HS-5 (cell line): ENCODE data around the gene NQO1.
"Not testable (repeated sequence)": the region's sequence is repeated elsewhere in the genome, so short reads cannot be mapped to it uniquely, and the experiment has no call there.

Source experiments
- DNase-seq: peaks from one replicate; pipeline ENCODE4 v3.0.0-alpha.2; 2012; ENCODE audit warnings: low read depth

NQO1 gene

DNA sequence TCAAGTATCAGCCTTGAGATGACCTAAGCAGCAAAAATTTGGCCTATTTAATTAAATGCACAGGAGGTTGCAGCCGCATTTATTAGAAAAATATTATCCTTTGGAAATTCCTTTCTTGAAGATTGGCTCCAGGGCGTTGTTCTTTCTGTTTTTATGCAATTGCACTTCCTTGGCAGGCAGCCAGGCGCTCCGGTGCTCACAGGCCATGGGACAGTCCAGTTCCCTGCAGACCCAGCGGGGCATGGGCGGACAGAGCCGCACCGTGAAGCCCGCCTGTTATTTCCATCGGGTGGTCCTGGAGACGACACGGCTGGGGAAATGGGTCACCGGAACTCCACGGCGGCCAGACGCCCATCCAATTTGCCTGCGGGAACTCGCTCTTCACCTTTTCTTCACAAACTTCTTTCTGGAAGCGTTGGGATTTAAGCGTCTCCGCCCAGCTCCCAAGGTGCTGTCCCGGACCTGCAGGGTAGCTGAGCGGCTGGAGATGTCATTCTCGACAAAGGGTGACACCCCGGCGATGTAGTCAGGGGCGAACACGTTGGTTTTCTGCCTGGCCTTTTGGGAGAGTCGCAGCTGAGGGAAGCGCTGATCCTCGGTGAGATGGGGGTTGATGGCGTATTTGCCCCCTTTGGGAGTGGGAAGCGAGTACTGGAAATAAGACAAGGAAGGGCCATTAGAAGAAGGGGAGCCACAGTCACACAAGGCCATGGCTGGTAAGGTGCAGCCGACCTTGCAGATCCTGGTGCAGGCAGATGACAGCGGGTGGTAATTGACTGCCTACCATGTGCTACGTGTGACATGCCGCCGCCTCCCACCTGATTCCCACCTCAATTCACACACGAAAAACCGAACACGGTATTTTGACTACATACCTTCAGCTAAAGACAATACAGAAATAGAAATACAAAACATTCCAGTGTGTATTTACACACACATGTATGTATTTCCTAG, 15.9 kb upstream of the NQO1 start:
- no peak for DNase-seq

DNA sequence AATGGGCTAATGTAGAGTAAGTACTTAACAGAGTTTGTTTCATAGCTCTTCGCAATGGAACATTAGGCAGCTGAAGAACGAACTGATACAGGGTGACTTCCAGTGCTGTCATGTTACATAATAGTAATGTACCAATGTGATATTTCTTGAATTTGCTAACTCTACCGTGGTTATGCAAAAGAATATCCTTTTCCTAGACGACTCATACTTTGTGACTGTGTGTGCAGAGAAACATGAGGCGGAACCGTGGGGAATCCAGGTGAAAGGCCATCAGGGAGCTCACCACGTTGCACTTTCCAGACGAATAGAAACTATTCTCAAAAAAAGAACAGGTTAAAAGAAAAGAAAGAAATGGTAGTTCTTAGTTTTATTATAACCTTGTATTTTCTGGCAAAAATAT, 15.2 kb upstream of the NQO1 start:
- DNase-seq = no peak

- DNase-seq = no peak
These were observed 5.7 kb upstream of the NQO1 start for GRCh38 chr16:69732101-69732500.

DNA sequence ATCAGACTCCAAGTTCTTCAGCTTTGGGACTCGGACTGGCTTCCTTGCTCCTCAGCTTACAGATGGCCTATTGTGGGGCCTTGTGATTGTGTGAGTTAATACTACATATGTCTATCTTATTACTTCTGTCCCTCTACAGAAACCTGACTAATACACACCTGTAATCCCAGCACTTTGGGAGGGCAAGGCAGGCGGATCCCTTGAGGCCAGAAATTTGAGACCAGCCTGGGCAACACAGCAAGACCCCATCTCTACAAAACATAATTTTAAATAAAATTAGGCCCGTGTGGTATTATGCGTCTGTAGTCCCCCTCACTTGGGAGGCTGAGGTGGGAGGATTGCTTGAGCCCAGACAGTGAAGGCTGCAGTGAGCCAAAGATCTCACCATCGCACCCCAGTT, 4.9 kb upstream of the NQO1 start:
- not testable (repeated sequence) for DNase-seq

DNA sequence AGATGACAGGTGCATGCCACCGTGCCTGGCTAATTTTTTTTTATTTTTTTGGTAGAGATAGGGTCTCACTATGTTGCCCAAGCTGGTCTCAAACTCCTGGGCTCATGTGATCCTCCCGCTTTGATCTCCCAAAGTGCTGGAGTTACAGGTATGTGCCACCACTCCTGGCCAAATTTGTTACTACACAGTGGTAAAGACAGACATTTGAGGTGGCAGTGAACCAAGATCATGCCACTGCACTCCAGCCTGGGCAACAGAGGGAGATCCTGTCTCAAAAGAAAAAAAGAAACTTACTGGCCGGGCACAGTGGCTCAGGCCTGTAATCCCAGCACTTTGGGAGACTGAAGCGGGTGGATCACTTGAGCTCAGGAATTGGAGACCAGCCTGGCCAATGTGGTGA, 2.7 kb upstream of the NQO1 start:
- not testable (repeated sequence) for DNase-seq

DNA sequence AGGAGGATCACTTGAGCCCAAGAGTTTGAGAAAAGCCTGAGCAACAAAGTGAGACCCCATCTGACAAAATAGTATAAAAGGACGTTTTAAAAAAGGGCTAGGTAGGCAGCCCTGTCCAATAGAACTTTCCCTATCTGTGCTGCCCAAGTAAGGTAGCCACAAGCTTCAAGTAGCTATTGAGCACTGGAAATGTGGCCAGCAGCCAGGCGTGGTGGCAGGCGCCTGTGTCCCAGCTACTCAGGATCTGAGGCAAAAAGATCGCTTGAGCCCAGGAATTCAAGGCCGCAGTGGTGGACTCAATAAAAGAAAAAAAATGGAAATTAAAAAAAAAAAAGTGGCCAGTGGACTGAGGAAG, 1.5 kb upstream of the NQO1 start:
- DNase-seq = no peak

DNA sequence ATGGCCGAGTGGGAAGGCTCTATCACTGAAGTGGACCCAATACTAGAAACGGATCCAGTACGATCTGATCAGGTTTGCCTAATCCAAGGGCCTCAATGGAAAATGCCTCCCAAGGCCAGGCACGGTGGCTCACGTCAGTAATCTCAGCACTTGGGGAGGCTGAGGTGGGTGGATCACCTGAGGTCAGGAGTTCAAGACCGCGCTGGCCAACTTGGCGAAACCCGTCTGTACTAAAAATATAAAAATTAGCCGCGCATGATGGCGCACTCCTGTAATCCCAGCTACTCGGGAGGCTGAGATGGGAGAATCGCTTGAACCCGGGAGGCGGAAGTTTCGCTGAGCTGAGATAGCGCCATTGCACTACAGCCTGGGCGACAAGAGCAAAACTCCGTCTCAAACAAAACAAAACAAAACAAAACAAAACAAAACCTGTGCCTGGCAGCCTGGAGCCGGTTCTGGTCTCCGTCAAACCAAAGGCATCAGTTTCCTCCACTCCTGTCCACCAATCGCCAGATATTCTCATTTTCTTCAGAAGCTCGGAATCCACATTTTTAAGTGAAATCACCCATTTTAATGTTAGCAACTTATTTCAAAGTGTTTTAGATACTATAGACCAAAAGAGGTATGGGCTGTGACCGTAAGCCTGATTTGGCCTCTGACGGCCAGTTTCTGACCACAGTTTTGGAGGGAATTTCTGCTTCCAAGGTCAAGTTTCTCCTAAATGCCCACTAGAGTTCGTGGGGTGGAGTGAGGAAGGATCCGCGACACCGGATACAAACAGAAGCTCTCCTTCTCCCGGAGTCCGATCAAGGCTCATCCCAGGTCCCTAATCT, 664 bp downstream of the NQO1 start:
- no peak for DNase-seq

GRCh38 chr16:69724981-69725479, 1.3 kb downstream of the NQO1 start:
- no peak for DNase-seq

DNA sequence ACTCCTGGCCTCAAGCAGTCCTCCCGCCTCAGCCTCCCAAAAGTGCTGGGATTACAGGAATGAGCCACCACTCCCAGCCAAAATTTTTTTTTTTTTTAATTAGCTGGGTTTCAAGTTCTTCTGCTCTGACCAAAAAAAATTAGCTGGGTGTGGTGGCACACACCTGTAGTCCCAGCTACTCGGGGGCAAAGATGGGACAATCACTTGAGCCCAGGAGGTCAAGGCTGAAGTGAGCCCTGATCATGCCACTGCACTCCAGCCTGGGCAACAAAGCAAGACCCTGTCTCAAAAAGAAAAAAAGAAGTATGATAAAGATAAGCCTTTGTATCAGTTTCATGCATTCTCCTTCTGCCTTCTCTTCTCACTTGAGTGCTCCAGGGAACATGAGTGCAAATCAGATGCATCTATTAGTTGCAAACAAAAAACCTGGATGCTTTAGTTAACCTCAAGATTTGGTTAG, 1.9 kb downstream of the NQO1 start:
- DNase-seq = no peak

GRCh38 chr16:69721441-69721957, 4.9 kb downstream of the NQO1 start:
- no peak for DNase-seq

- DNase-seq = no peak
These were observed 5.4 kb downstream of the NQO1 start for GRCh38 chr16:69720822-69721430.

- no peak for DNase-seq
These were observed 8.1 kb downstream of the NQO1 start for GRCh38 chr16:69718111-69718764.

DNA sequence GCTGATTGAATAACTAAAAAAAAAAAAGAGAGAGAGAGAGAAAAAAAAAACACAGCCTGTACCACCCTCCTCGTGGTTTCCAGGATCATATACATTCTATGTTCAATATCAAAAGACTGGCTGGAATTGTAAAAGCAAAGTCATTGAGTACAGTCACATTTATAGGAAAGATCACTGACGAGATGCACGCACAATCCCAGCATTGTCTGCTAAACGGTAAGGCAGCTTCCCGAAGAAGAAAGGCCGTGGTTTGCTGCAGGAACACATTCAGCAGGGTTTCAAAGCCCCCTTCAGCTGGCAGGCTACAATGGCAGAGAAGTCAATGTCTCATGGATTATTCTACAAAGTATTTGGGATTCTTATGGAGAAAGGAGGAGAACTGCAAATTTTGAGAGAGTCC, 9.3 kb downstream of the NQO1 start:
- no peak for DNase-seq

DNA sequence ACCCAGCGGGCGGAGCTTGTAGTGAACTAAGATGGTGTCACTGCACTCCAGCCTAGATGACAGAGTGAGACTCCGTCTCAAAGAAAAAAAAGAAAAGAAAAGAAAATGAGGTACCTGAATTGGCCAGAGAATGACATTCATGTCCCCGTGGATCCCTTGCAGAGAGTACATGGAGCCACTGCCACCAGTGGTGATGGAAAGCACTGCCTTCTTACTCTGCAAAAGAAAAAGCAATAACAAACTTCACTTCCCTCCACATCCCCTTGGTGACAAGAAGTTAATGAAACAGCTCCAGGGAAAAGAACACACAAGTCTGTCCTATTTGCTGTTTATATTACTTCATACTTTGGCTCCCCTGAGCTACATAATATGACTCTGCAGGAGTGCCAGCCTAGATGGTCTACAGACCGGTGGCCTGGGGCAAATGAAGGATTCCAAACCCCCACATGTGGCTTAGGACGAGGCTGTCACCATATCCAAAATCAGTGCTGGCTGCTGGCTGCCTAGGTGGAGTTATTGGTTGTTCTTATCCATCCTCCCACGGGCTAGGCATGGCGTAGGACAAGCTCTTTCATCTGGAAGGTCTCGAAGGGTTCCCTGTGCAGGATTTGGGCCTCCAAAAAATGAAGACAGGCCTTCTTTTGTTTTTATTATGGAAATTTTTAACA, 13.3 kb downstream of the NQO1 start:
- DNase-seq = no peak

GRCh38 chr16:69712277-69712676, 14.1 kb downstream of the NQO1 start:
- no peak for DNase-seq

- no peak for DNase-seq
These were observed 15.1 kb downstream of the NQO1 start for GRCh38 chr16:69711115-69711740.

GRCh38 chr16:69709456-69710084, 16.8 kb downstream of the NQO1 start:
- DNase-seq = peak; percentile 32

- DNase-seq = no peak
These were observed 18.3 kb downstream of the NQO1 start for GRCh38 chr16:69707920-69708683.

- no peak for DNase-seq
These were observed 19.4 kb downstream of the NQO1 start for GRCh38 chr16:69706975-69707340.
